Breast epithelium (tissue), 4 donors: ENCODE results near the gene LRRC17. TPM values are rescaled to one million over a fixed set of nuclear protein-coding genes. Genes with fewer than 3 reads are reported as not detected.

Experiments
- DNase-seq, 2 donors: peaks; one replicate each; pipeline ENCODE4 v3.0.0-alpha.2; 2019; ENCODE audit warnings: low spot score in 2 of 2
- H3K27ac ChIP-seq, 2 donors: fragments of 200-600 bp; sonication (generic) in 1 of 2; one replicate each; pipeline ENCODE4 v1.5.1; 2016 to 2019; ENCODE audit warnings: mild to moderate bottlenecking in 1 of 2
- H3K27me3 ChIP-seq, 2 donors: fragments of 200-600 bp; sonication (generic) in 1 of 2; one replicate each; pipeline versions ENCODE4 v1.5.1 to v1.6.0; 2017 to 2019; ENCODE audit warnings: control low read depth in 1 of 2, mild to moderate bottlenecking in 1 of 2
- H3K36me3 ChIP-seq: fragments of 200-600 bp; one replicate; pipeline ENCODE4 v1.5.1; 2019
- H3K4me1 ChIP-seq, 2 donors: fragments of 200-600 bp; sonication (generic); one replicate each; pipeline ENCODE4 v1.5.1; 2016 to 2019; ENCODE audit warnings: control low read depth in 1 of 2
- H3K4me3 ChIP-seq, 3 donors: fragments of 200-600 bp; sonication (generic); 1 replicate in 2 of 3; 2 replicates in 1 of 3; pipeline ENCODE4 v1.5.1; 2016 to 2019; ENCODE audit warnings: mild to moderate bottlenecking in 3 of 3, moderate library complexity in 2 of 3
- H3K9me3 ChIP-seq, 2 donors: fragments of 200-600 bp; sonication (generic) in 1 of 2; one replicate each; pipeline ENCODE4 v1.5.1; 2016 to 2019; ENCODE audit warnings: control low read depth in 1 of 2
- POLR2AphosphoS5 ChIP-seq, 3 donors: sonication (generic); formaldehyde crosslinking; IDR thresholded peaks; one replicate each; pipeline ENCODE4 v1.6.1; 2017; ENCODE audit warnings: antibody characterized with exemption in 3 of 3
- intact Hi-C: fragments of 100-400 bp; cut with DNase I; formaldehyde crosslinking; loops from one replicate; pipeline ENCODE4 v1.15.1; 2023; ENCODE audit warnings: low total_unique reads
- total RNA-seq, 3 donors: library from RNA; depleted of rRNA; stranded (reverse); fragments of >200 nt; gene quantifications; one replicate each; pipeline ENCODE4 v1.1.0, GENCODE V29; 2016
- TF ChIP-seq, protein P1 (sequence below), 3 donors: fragments of 450-650 bp; IDR thresholded peaks; one replicate each; pipeline ENCODE4 v1.5.1; 2016 to 2017; ENCODE audit warnings: antibody characterized with exemption in 3 of 3, mild to moderate bottlenecking in 3 of 3, moderate library complexity in 3 of 3

Gene LRRC17
- total RNA-seq, 3 donors from 2014 or later = 1.4 to 19.3 (median 8.2) TPM

DNA sequence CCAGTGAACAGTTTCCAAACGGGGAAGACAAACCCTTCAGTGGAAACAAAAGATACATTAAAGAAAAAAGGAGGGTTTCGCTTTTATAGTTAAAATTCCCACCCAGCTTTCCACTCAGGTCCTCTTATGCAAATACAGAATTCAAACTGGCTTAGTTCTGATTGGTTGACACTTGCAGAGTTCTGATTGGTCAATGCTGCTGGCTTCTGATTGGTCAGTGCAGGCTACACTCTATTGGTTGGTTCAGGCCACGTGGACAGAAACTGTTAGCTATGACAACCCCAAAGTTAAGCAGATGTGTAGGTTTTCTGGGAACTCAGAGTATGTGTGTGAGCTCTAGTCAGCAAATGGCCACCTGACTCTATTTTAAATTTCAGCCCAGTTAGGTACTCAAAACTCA lies 81.8 kb downstream of the LRRC17 start:
- Histone ChIP-seq H3K36me3 (no peaks in the 10 kb centered on the region), H3K9me3 (no peaks in the 10 kb centered on the region), H3K27ac (no peak overlapping the region), H3K27me3 (no peaks in the 10 kb centered on the region), H3K4me1 (no peaks in the 10 kb centered on the region), H3K4me3 (no peak overlapping the region)
- intact Hi-C loops = no loop called here
- TF ChIP-seq POLR2AphosphoS5 (IDR thresholded peaks at IDR 0.05) = no peak
- TF ChIP-seq, protein P1, sequence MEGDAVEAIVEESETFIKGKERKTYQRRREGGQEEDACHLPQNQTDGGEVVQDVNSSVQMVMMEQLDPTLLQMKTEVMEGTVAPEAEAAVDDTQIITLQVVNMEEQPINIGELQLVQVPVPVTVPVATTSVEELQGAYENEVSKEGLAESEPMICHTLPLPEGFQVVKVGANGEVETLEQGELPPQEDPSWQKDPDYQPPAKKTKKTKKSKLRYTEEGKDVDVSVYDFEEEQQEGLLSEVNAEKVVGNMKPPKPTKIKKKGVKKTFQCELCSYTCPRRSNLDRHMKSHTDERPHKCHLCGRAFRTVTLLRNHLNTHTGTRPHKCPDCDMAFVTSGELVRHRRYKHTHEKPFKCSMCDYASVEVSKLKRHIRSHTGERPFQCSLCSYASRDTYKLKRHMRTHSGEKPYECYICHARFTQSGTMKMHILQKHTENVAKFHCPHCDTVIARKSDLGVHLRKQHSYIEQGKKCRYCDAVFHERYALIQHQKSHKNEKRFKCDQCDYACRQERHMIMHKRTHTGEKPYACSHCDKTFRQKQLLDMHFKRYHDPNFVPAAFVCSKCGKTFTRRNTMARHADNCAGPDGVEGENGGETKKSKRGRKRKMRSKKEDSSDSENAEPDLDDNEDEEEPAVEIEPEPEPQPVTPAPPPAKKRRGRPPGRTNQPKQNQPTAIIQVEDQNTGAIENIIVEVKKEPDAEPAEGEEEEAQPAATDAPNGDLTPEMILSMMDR (IDR thresholded peaks at IDR 0.05) = no peak
- DNase-seq = no peak

Other genes starting within 250 kb of the LRRC17 start
- 1 to 10 TPM in 2 of 3 donors, under 1 TPM in 1; 0.88 to 2.7 (median 1.6) TPM for gene POLR2J2, start 241.3 kb upstream of the LRRC17 start, total RNA-seq
- gene FAM185A, start 164.0 kb upstream of the LRRC17 start, total RNA-seq = 10 to 100 TPM; 10.4 to 22.5 (median 20.3) TPM
- gene FBXL13, start 161.8 kb downstream of the LRRC17 start, total RNA-seq = 1 to 10 TPM; 1.1 to 4.2 (median 3.3) TPM
- 10 to 100 TPM; 47.0 to 55.4 (median 49.8) TPM for gene ARMC10, start 162.1 kb downstream of the LRRC17 start, total RNA-seq
- gene NAPEPLD, start 236.1 kb downstream of the LRRC17 start, total RNA-seq = 10 to 100 TPM in 2 of 3 donors, 1 to 10 TPM in 1; 7.2 to 16.5 (median 12.1) TPM